Panc1 (cell line): ENCODE data around the gene FNDC11. TPM values are rescaled to one million over a fixed set of nuclear protein-coding genes. Genes with fewer than 3 reads are reported as not detected.

ENCODE experiments used
- ATAC-seq: fragments of 200-7000 bp; cut with Tn5 transposase; 2 replicates; pipeline ENCODE4 v1.9.1; 2020; ENCODE audit warnings: mild to moderate bottlenecking, moderate library complexity
- BruUV-seq: library from RNA; stranded (reverse); fragments of 400-500 nt; replicated peaks from 2 replicates; lab custom pipeline; 2021; lab: Mats Ljungman, UMichigan
- CTCF ChIA-PET: fragments of 300-600 bp; sonication (Branson Sonifier 250); formaldehyde crosslinking; loops from one replicate; lab custom pipeline; 2022; ENCODE audit warnings: antibody characterized with exemption; lab: Charles Lee
- POLR2A ChIA-PET: fragments of 300-600 bp; sonication (Branson Sonifier 250); formaldehyde crosslinking; loops from one replicate; lab custom pipeline; 2022; ENCODE audit warnings: antibody characterized with exemption; lab: Charles Lee
- DNase-seq: peaks from one replicate; pipeline ENCODE4 v3.0.0-alpha.2; 2010; ENCODE audit warnings: low read depth, low spot score
- H3K27ac ChIP-seq: 2 replicates; pipeline ENCODE4 v1.5.1; 2011; ENCODE audit warnings: mild to moderate bottlenecking, low read length, inconsistent platforms
- H3K27me3 ChIP-seq: fragments of 200-500 bp; sonication (Bioruptor generic); 2 replicates; pipeline ENCODE4 v1.6.0; 2014; ENCODE audit warnings: low read length, inconsistent platforms; ENCODE audit not compliant: control insufficient read depth, insufficient read depth
- H3K36me3 ChIP-seq: fragments of 200-500 bp; sonication (Bioruptor generic); 2 replicates; pipeline ENCODE4 v1.5.1; 2014; ENCODE audit warnings: inconsistent platforms, mild to moderate bottlenecking, low read length, moderate library complexity; ENCODE audit not compliant: control insufficient read depth, insufficient read depth
- H3K4me1 ChIP-seq: 2 replicates; pipeline ENCODE4 v1.5.1; 2011; ENCODE audit warnings: inconsistent platforms, mild to moderate bottlenecking, low read length, moderate library complexity; ENCODE audit not compliant: control insufficient read depth, insufficient read depth
- H3K4me3 ChIP-seq, 2 experiments: 2 replicates each; pipeline ENCODE4 v1.5.1; 2011 to 2012; ENCODE audit warnings: low read depth in 2 of 2, low read length in 2 of 2, mild to moderate bottlenecking in 2 of 2, inconsistent platforms in 1 of 2, moderate library complexity in 1 of 2
- H3K9me3 ChIP-seq: fragments of 200-500 bp; sonication (Bioruptor generic); 2 replicates; pipeline ENCODE4 v1.5.1; 2014; ENCODE audit warnings: low read depth, mild to moderate bottlenecking, inconsistent platforms, low read length, moderate library complexity; ENCODE audit not compliant: control insufficient read depth, insufficient read depth
- POLR2AphosphoS5 ChIP-seq: IDR thresholded peaks from 2 replicates; pipeline ENCODE4 v1.6.1; 2012; ENCODE audit warnings: mild to moderate bottlenecking, low read depth, low read length, moderate library complexity
- SIN3A ChIP-seq: IDR thresholded peaks from 2 replicates; pipeline ENCODE4 v1.6.1; 2012; ENCODE audit warnings: low read depth, mild to moderate bottlenecking, low read length, moderate library complexity, borderline replicate concordance; ENCODE audit not compliant: insufficient read depth
- TCF7L2 ChIP-seq: IDR thresholded peaks from 2 replicates; pipeline ENCODE4 v1.6.1; 2011; ENCODE audit warnings: mild to moderate bottlenecking, low read depth, low read length, inconsistent platforms
- in situ Hi-C: cut with HindIII; loops from 2 replicates; pipeline ENCODE4 v1.10.0; 2016; ENCODE audit warnings: low sequenced_read_pairs, low pct_unique_long_range_greater_than_20kb
- intact Hi-C: fragments of 100-400 bp; cut with micrococcal nuclease; formaldehyde crosslinking; loops from one replicate; pipeline ENCODE4 v1.10.0; 2022; ENCODE audit not compliant: unreplicated experiment
- total RNA-seq: library from RNA; stranded (reverse); gene quantifications from one replicate; pipeline ENCODE4 v1.2.1, GENCODE V29; 2021; ENCODE audit not compliant: unreplicated experiment
- TF ChIP-seq, protein P1 (sequence below): fragments of 450-650 bp; IDR thresholded peaks from 2 replicates; pipeline ENCODE4 v1.5.1; 2017; ENCODE audit warnings: mild to moderate bottlenecking
- TF ChIP-seq, protein P2 (sequence below), 2 experiments: IDR thresholded peaks; 2 replicates each; pipeline ENCODE4 v1.6.1; 2011 to 2012; ENCODE audit warnings: low read depth in 2 of 2, control low read depth in 1 of 2, low read length in 1 of 2, mild to moderate bottlenecking in 1 of 2, moderate library complexity in 1 of 2; ENCODE audit not compliant: insufficient read depth in 1 of 2

The FNDC11 gene
- total RNA-seq, 1 experiment from 2014 or later = 1.3 TPM

DNA sequence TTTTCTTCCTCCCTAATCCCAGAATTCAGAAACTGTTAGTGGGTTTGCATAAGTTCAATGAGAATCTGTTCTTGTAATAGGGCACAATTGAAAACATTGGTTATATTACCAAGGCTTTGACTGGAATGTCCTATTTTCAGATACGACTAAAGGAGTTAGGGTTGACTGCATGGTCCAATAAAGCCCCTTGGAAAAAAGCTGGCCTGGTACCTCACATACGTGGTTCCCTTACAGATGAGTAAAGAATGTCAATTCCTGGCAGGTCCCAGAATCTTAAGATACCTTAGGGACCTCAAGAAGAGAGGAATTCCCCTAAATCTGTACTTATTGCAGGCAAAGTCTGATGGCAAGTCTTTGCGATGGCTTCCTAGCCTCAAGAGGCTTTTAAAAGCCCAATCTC is 28.8 kb upstream of the FNDC11 start:
- Histone ChIP-seq H3K27ac (no peak overlapping the region), H3K9me3 (no peaks in the 10 kb centered on the region), H3K36me3 (peaks cover 4% of the 10 kb centered on the region; the same call in 1 of the 2 replicates), H3K4me1 (peaks cover 3% of the 10 kb centered on the region; the same call in 1 of the 2 replicates), H3K27me3 (no peaks in the 10 kb centered on the region), H3K4me3 (no peak overlapping the region)
- ChIA-PET CTCF (no interaction called here), POLR2A (no interaction called here)
- in situ Hi-C loops (no loop called here), intact Hi-C loops (no loop called here)
- DNase-seq = no peak
- TF ChIP-seq POLR2AphosphoS5 (no peak), TCF7L2 (no peak), SIN3A (no peak)
- TF ChIP-seq, protein P1, sequence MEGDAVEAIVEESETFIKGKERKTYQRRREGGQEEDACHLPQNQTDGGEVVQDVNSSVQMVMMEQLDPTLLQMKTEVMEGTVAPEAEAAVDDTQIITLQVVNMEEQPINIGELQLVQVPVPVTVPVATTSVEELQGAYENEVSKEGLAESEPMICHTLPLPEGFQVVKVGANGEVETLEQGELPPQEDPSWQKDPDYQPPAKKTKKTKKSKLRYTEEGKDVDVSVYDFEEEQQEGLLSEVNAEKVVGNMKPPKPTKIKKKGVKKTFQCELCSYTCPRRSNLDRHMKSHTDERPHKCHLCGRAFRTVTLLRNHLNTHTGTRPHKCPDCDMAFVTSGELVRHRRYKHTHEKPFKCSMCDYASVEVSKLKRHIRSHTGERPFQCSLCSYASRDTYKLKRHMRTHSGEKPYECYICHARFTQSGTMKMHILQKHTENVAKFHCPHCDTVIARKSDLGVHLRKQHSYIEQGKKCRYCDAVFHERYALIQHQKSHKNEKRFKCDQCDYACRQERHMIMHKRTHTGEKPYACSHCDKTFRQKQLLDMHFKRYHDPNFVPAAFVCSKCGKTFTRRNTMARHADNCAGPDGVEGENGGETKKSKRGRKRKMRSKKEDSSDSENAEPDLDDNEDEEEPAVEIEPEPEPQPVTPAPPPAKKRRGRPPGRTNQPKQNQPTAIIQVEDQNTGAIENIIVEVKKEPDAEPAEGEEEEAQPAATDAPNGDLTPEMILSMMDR = no peak
- TF ChIP-seq, protein P2, sequence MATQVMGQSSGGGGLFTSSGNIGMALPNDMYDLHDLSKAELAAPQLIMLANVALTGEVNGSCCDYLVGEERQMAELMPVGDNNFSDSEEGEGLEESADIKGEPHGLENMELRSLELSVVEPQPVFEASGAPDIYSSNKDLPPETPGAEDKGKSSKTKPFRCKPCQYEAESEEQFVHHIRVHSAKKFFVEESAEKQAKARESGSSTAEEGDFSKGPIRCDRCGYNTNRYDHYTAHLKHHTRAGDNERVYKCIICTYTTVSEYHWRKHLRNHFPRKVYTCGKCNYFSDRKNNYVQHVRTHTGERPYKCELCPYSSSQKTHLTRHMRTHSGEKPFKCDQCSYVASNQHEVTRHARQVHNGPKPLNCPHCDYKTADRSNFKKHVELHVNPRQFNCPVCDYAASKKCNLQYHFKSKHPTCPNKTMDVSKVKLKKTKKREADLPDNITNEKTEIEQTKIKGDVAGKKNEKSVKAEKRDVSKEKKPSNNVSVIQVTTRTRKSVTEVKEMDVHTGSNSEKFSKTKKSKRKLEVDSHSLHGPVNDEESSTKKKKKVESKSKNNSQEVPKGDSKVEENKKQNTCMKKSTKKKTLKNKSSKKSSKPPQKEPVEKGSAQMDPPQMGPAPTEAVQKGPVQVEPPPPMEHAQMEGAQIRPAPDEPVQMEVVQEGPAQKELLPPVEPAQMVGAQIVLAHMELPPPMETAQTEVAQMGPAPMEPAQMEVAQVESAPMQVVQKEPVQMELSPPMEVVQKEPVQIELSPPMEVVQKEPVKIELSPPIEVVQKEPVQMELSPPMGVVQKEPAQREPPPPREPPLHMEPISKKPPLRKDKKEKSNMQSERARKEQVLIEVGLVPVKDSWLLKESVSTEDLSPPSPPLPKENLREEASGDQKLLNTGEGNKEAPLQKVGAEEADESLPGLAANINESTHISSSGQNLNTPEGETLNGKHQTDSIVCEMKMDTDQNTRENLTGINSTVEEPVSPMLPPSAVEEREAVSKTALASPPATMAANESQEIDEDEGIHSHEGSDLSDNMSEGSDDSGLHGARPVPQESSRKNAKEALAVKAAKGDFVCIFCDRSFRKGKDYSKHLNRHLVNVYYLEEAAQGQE (IDR thresholded peaks at IDR 0.05; ENCODE audit: insufficient read depth in 1 of 2, low read depth in 2 of 2, low read length in 1 of 2) = no peak
- no TSS peak for BruUV-seq
- no peak for ATAC-seq

DNA sequence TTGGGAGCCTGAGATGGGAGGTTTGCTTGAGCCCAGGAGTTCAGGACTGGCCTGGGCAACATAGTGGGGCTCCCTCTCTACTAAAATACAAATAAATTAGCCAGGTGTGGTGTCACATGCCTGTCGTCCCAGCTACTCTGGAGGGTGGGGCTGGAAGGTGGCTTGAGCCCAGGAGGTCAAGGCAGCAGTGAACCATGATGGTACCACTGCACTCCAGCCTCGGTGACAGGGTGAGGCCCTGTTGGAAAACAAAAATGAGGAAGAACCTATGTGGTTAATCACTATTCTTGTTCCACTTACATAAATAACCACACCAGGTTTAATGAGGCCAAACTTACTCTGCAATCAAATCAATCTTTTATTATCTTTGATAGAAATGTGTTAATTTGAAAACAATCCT is 28.0 kb upstream of the FNDC11 start:
- Histone ChIP-seq H3K27ac (no peak overlapping the region), H3K4me1 (peaks cover 3% of the 10 kb centered on the region; the same call in 1 of the 2 replicates), H3K4me3 (no peak overlapping the region), H3K36me3 (peaks cover 4% of the 10 kb centered on the region; the same call in 1 of the 2 replicates), H3K27me3 (no peaks in the 10 kb centered on the region), H3K9me3 (no peaks in the 10 kb centered on the region)
- intact Hi-C loops = no loop called here
- no TSS peak for BruUV-seq
- POLR2A ChIA-PET = no interaction called here
- CTCF ChIA-PET = no interaction called here
- TF ChIP-seq TCF7L2 (no peak), SIN3A (no peak), POLR2AphosphoS5 (0 out of 2 replicates have a peak, but pooled peaks have one; percentile 11)
- TF ChIP-seq, protein P1 = no peak
- TF ChIP-seq, protein P2 (IDR thresholded peaks at IDR 0.05; ENCODE audit: insufficient read depth in 1 of 2, low read depth in 2 of 2, low read length in 1 of 2) = no peak
- in situ Hi-C loops = no loop called here
- no peak for ATAC-seq
- DNase-seq = no peak
